ENCODE data around the gene CCDC85A.

The CCDC85A gene

DNA sequence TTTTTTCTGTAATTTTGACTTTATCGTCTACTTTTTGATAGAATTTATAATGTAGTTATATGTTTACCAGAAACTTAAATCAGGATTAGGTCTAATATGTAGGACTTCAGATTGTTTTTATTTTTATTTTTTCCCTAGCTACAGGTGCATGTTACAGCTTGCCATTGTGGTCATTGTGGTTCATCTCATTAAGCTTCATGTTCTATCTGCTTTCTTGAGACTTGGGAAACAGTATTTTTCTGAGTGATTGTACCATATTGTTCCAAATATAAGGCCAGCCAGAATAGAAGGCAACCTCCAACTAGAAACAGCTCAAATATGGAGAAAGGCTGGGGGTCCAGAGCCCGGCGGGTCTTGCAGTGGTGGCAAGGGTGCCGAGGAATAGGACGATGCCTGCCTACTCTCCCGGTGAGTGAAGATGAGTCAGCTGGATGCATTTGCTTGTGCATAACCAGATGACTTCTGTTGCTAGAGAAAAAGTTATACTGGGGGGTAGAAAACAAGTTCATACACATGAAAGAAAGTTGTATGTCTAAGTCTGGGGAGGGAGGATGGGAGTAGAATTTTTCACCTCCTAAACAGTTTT, 188.4 kb downstream of the CCDC85A start:
- DNase-seq (ENCODE audit: low read depth), result no peak

- DNase-seq (ENCODE audit: low read depth), result no peak
These were observed 191.5 kb downstream of the CCDC85A start for GRCh38 chr2:56375251-56375650.

GRCh38 chr2:56376699-56377665, 193.2 kb downstream of the CCDC85A start:
- no peak for DNase-seq (ENCODE audit: low read depth)

GRCh38 chr2:56379066-56379465, 195.3 kb downstream of the CCDC85A start:
- no peak for DNase-seq (ENCODE audit: low read depth)

DNA sequence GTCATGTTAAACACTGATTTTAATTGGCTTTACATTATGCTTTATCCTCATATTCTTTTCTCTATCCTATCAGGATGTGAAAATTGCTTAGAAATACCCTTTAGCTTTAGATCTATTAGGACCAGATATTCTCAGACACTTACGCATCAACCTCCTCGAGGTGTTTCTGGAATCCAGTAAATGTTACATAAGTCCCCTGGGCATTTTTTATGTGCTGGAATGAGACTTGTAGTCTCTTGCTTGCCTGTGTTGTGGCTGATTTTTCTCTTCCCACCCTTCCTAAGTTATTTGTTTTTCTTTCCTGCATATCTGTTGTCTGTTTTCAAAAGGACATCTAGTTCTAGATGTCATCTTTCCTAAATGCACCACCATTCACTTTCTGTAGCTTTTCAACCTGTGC, 197.1 kb downstream of the CCDC85A start:
- DNase-seq (ENCODE audit: low read depth), result no peak

- no peak for DNase-seq (ENCODE audit: low read depth)
These were observed 198.7 kb downstream of the CCDC85A start for GRCh38 chr2:56382466-56382865.

DNA sequence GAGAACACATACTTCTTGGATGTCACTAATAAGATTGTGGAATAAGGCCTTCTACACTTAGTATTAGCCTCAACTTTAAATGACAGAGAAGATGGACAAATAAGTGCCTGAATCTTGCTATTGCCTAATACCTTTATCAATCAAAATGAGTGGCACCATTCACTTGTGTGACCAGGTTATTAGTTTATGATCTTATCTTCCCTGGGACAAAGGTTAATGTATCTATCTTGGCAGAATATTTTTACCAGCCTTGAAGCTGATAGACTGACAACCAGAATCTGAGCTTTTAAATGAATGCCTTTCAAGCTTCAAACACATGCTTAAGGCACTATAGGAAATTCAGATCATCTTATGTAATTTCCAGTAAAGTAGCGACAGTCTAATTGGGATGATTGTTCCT, 202.9 kb downstream of the CCDC85A start:
- no peak for DNase-seq (ENCODE audit: low read depth)

DNA sequence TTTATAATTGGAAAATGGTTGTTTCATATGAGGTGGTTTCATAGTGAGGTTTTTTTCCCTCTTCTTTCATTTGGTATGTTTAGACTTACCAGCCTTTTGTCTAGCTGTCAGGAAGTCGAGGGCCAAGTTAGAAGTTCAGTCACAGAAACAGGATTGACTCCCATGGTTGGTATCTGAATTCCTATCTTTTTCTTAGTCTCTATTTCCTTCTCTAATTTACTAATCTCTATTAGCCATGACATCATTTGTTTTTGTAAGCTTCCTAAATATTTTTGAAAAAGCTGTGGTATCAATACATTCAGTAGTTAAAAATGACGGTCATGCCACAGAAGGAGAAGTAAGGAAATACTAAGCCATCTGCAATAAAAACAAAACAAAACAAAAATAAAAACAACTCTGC, 206.9 kb downstream of the CCDC85A start:
- DNase-seq (ENCODE audit: low read depth), result no peak

GRCh38 chr2:56410140-56410539, 226.3 kb downstream of the CCDC85A start:
- no peak for DNase-seq (ENCODE audit: low read depth)

- no peak for DNase-seq (ENCODE audit: low read depth)
These were observed 232.8 kb downstream of the CCDC85A start for GRCh38 chr2:56416500-56417176.

Data from fibroblast of gingiva (primary cell).